Stimulated activated CD8-positive, alpha-beta memory T cell treated with anti-CD3 and anti-CD28 coated beads, Interleukin-4, amount 100 ng/mL, for 24 hours (primary cell): ENCODE measurements around the gene CYBA.
A peak's percentile ranks its signal among the peaks of the same experiment; 100 is the strongest.

ENCODE experiments used
- DNase-seq: peaks from one replicate; pipeline ENCODE4 v3.0.0-alpha.2; 2020; ENCODE audit warnings: low read depth

Gene CYBA

DNA sequence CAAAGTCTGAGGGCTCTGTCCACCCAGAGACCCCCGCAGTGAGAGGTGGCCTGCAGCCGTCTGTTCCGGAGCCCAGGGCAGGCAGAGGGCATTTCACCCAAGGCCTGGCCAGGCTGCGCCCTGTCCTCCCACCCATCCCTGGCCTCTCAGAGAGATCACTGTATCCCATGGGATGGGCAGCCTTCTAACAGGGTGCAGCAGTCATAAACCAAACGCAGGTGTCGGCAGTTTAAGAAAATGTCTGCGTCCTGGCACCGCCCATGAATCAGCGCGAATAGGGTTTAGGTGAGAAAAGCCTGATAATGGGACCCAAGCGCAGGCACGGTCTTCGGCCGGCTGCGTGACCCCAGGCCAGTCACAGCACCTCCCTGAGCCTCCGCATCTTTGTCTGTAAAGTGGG is 5.4 kb downstream of the CYBA start:
- DNase-seq = no peak

DNA sequence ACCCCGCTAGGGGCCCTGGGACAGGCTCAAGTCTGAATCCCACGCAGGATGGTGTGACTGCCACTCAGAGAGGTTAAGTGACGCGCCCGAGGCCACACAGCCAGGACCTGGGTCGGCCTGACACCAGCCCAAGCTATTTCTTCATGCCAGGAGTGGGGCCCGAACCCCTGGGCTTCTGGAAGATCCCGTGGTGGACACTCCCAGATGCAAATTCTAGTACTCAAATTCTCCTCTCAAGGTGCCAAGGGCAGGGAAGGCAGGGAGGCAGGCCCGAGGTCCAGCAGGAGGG is 7.3 kb downstream of the CYBA start:
- DNase-seq = no peak

DNA sequence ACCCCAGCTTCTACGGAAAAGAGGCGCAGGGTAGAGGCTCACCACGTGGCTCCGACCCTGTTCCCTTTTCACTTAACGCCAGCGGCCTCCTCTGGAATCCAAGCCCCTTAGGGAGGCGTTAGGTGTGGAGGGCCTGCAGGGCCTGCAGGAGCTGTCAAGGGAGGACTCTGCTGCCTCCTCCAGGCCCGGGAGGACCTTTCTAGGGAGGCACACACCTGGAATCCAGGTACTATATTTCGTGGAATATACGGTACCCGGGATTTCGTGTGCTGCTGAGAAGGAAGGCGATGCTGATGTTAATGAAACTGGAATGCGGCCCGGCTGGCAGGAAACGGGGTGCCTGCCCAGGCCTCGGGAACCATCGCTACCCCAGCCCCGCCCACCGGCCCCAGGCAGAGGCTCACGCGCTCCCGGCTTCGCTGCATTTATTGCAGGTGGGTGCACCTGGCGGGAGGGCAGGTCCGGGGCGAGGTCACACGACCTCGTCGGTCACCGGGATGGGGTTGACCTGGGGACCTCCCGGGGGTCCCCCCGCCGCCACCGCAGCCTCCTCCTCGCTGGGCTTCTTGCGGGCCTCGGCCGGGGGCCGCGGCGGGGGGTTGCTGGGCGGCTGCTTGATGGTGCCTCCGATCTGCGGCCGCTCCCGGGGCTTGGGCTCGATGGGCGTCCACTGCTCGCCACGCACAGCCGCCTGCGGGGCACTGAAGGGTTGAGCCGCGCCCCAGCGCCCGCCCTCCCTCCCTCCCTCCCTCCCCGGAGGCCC is 7.8 kb downstream of the CYBA start:
- DNase-seq = no peak

DNA sequence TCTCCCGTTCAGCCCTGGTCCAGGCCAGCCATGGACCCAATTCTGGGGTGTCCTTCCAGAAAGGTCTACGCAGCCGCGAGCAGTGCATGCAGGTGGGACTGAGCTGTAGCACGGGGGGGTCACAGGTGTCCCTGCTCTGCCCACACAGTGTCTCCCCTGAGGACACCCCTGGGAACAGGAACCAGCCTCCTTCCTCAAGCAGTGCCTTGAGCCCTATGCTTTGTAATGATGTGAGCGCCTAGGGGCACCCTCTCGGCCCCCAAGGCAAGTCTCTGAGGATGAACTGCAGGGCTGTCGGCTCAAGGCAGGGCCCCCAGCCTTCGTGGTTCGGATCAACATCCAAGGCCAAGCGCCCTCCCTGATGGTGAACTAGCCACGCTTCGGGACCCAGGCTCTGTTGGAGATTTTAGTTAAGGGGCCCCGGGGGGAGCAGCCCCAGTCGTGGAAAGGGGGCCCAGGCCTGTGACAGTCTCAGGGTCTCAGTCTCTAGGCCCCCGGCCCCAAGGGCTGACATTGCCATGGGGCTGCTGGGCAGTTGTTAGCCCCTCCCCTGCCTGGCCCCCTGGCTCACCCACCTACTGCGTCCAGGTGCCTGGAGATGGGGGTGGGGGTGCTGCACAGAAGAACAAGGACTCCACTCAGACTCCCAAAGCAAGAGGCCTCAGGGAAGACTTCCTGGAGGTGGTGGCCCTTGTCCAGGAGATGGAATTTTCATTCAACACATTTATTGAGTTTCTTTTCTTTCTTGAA is 10.2 kb downstream of the CYBA start:
- DNase-seq = no peak

DNA sequence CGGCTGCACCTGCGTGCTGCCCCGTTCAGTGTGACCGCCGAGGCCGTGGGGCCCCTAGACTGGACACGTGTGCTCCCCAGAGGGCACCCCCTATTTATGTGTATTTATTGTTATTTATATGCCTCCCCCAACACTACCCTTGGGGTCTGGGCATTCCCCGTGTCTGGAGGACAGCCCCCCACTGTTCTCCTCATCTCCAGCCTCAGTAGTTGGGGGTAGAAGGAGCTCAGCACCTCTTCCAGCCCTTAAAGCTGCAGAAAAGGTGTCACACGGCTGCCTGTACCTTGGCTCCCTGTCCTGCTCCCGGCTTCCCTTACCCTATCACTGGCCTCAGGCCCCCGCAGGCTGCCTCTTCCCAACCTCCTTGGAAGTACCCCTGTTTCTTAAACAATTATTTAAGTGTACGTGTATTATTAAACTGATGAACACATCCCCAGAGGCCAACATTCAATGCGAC is 10.8 kb downstream of the CYBA start:
- DNase-seq = no peak

DNA sequence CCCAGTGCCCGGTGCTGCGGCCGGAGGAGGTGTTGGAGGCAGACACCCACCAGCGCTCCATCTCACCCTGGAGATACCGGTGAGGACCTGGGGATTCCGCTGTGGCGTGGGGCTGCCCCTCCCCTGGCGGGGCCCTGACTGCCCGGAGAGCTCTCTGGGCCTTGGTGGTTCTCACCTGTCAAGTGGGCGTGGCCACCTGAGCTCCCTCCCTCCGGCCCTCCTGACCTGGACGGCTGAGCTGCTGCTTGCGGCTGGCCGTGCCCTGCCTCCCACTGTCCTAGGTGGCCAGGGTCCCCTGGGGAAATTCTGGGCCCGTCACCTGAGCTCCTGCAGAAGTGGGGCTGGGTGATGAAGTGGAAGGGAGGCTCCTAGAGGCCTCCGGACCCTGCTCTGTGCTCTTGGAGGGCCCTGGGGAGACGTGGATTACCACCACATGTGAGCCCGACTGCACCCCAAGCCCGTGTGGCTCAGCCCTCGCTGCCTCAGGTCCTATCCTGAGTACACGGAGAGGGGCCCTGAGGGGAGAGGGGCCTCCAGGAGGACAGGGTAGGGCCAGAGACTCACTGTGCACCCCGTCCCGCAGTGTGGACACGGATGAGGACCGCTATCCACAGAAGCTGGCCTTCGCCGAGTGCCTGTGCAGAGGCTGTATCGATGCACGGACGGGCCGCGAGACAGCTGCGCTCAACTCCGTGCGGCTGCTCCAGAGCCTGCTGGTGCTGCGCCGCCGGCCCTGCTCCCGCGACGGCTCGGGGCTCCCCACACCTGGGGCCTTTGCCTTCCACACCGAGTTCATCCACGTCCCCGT is 11.4 kb downstream of the CYBA start:
- no peak for DNase-seq

DNA sequence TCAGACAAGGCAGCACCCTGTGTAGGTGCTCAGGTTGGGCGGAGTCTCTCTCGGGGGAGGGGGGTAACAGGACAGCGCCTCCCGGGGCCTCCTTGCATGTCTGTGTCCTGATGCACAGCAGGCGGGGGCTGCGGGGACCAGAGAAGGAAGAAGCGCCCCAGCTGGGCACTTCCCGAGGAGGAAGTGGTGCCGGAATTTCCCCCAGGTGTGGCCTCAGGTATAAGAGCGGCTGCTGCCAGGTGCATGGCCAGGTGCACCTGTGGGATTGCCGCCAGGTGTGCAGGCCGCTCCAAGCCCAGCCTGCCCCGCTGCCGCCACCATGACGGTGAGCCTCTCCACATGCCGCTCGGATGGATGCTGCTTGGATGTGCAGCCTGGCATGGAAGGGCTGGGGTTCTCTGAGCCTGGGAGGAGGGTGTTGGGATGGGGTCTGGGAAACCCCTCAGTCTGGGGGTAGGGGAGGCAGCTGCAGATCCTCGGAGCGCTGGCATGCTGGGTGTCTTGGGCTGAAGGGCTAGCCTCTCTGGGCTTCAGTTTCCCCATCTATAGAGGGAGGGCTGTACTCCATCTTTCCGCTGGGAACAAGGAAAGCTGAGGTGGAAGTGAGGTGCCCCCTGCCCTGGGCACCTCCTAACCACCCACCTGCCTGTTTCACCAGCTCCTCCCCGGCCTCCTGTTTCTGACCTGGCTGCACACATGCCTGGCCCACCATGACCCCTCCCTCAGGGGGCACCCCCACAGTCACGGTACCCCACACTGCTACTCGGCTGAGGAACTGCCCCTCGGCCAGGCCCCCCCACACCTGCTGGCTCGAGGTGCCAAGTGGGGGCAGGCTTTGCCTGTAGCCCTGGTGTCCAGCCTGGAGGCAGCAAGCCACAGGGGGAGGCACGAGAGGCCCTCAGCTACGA is 12.3 kb downstream of the CYBA start, which contains the start of gene IL17C:
Gene IL17C (plus strand): TSS at position 250 of the 908 bp plus-strand sequence. CDS start 70 bp downstream, at position 320.
- no peak for DNase-seq

DNA sequence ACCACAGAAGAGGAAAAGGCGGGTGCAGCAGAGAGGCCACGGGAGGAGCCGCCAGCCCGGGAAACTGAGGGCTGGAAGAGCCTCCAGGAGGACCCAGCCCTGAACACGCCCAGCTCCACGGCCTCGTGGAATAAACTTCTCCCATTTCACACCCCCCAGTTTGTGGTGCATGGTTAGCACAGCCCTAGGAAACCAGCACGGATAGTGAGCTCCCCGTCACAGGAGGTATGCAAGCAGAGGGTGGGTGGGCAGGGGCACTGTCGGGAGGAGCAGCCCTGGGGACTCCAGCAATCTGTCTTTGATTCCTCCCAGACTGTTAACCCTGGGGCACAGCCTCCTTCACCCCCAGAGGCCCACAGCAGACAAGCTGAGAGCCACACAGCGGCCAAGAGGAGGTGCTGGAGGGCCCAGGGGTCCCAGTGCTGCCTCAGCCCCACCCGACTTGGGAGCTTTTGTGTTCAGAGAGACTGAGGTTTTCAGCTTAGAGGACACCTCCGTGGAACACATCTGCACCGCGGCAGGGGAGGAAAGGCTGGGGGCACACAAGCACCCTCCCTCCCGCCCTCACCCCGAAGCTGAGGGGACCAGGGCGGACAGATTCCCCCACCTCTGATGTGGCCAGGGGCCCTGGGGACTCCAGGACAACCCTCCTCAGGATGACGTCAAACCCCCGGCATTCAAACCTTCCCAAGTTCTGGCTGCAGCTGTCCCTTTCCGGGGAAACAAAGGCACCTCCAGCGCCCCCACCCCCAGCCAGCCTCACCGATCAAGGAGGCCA is 14.2 kb downstream of the CYBA start:
- no peak for DNase-seq

DNA sequence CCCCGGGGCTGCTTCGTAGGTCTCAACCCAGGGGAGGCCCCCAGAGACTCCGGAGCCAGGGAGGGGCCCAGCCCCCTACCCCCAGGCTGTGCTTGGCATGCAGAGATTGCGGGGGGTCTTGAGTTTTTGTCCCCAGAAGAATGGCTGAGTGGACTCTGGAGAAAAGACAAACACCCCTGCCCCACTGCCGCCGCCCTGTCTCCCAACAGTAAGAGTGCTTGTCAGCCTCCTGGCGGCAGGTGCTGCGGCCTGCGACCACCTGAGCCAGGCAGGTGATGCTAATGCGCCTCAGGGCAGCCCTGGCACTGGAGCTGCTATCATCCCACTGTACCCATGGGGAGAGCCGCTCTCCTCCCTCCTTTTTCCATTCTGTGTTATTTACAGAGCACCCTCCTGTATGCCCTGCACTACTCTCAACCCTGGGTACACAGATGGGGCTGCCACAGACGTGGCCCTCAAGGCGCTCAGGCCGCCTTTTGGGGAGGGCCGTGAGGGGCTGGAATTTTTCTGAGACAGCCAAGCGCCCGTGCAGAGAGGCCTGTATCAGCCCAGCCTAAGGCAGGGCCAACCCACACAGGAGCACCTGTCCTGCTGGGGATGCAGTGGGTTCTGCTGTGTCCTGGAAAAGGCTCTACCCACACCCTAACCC is 15.1 kb downstream of the CYBA start:
- no peak for DNase-seq

DNA sequence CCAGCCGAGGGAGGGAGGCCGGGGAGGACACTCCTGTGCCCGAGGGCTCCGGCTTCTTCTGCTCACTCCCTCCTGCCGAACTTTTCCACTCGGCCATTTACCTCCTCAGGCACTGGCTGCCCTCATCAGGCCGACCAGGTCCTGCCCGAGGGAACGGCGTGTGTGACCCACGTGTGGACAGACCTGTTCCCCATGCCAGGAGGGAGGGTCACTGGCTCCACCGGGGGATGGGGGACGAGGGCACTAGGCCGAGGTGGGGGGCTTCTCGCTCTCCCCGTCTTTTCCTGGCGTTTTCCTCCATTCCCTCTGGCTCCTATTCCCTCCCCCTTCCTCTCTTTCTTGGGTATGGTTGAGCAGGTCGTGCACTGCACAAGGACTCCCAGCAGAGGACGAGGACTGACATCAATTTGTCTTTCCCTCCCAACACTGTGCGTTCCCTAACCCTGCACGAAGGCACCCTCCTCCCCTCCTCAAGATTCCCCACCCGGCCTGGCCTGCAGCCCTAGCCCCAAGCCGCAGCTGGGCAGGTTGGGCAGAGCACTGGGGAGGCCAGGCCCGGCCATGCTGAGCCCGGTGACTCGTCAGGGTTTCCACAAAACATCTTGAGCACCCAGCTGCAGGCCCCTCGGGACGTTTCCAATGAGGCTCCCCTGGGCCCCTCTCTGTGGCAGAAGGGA is 15.7 kb downstream of the CYBA start:
- DNase-seq = no peak

DNA sequence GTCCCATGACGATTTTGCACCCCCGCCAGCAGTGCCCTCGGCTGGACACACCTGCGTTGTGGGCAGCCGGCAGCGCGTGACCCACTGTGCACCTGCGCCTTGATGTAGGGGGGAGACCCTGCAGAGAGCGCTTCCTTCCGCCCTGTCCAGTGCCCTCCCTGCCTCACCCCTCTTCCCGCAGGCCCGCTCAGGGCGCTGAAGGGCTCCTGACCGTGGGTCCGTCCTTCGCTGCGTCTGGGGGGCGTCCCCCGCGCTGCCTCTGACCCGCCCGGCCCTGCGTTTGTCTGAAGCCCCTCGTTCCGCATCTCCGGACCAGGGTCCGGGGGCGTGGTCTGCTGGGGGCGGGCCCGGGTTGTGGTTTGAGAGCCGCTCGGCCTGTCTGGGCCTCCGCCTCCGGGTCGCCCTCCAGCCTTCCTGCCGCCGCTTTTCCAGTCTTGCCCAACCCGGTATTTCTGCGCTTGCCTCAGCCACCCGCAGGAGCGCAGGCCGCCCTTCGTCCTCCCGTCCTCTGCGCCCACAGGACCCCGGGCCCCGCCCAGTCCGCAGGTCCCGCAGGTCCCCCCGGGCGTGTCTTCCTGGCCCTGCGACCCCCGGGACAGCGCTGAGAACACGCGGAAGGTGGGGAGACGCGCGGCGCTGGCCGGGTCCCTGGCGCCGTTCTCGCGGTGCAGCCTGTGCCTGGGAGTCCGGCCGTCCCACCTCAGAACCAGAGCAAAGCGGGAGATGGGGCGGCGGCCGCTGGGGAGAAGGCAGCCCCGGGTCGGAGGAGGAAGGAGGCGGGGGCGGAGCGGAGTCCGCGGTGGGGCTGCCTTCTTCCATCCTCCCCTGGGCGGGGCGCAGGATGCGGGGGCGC is 16.5 kb downstream of the CYBA start:
- peak; percentile 55 for DNase-seq

DNA sequence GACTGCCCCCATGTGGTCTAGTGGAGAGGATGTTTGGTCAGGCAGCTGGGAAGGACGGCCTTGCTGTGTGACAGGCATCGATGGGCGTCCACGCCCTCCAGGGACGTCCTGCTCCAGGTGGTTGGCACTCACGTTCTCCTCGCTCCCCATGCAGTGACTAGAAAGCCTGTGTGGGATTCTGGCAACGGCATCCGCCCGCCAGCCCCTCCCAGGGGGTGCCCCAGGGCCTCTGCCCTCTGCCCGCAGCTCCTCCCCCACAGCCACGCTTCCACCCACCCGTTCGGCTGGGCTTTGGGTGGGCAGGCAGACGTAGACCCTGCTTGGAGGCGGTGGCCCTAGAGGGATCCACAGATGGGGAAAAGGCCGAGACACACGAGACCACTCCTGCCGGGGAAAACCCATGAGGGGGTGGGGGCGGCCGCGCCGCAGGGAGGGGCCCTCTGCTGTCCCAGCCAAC is 17.1 kb downstream of the CYBA start:
- DNase-seq = peak; percentile 52

DNA sequence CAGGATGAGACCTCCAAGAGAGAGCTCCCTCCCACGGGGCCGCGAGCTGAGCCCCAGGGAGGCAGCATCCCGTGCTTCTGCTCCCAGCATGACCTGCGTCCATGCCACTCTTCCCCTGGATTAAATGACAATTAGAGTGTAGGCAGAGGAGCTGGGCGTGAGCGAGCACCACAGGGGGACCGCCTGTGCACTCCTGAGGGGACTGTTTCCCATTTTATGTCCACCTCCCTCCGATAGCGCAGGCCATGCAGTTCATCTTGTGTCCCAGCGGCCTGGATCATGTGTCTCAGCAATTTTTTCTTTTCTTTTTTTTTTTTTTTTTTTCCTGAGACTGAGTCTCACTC is 18.3 kb downstream of the CYBA start:
- DNase-seq = no peak

DNA sequence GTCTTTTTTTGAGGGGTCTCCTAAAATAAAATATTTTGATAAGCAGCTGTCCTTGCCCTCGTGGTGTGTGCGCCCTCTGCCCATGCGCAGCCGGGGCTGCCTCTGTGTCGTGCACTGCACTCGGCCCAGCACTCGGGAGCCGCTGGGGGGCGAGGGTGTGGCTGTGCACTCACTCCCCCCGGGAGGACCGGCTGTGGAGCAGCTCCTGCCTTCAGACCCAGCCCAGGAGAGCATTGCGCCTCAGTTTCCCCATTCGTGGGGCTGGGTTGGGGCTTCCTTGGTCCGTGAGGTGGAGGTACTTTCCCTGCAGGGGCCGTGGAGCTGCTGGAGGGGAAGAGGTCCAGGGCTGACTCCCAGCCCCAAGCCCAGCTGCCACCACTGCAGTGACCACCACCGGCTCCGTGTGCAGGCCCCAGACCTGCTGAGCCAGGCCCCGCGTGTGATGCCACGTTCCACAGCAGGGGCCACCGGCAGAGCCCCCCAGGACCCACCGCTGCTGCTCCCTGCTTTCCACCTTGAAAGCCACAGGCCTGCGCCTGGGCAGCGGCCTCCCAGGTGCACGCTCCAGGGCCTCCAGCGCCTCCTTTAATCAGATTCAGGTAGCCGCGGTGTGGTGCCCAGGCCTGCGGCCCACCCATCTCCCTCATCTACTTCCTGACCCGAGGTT is 18.8 kb downstream of the CYBA start:
- DNase-seq = no peak

DNA sequence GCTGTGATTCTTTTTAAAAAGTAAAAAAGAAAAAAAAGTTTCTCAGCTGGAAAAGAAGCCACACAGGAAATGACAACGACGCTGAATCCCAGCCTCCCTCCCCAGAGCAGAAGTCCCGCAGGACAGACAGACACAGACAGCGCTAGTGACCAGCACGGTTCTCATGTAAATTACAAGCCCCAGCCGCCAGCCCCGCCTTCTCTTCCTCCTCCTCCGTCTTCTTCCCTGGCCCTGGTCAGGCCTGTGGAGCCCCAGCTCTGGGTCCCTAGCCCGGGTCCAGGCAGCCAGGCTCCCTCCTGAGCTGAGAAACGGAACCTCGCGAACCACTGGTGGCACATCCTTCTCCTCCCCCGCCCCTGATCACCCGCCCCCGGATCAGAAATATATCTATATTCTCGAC is 19.5 kb downstream of the CYBA start:
- DNase-seq = no peak

DNA sequence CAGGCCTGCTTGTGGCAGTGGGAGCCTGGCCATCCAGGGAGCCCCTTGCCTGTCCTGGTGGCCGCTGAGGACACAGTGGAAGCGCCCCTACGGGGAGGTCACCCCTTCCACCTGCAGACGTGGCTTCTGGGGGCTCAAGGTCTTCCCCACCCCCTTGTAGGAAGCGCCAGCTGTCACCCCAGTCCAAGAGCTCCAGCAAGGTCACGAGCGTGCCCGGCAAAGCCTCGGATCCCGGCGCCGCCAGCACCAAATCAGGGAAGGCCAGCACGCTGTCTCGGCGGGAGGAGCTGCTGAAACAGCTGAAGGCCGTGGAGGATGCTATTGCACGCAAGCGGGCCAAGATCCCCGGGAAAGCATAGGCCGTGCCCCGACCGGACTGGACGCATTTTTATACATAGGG is 19.9 kb downstream of the CYBA start:
- DNase-seq = no peak

DNA sequence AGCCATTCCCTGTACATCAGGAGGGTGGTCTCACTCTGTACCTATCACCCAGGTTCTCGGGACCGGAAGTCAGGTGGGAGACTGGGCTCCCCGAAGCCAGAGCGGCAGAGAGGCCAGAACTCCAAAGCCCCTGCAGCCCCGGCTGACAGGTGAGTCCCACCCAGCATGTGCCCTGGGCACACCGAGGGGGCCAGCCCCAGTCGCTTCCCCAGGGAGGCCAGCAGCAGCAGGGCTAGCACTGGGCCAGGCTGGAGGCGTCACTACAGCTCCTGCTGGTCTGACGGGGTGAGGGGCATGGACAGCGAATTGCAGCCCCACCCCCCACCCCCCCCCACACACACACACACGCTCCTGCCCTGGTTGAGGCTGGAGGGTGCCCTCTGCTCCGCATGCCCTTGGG is 20.4 kb downstream of the CYBA start:
- DNase-seq = no peak

DNA sequence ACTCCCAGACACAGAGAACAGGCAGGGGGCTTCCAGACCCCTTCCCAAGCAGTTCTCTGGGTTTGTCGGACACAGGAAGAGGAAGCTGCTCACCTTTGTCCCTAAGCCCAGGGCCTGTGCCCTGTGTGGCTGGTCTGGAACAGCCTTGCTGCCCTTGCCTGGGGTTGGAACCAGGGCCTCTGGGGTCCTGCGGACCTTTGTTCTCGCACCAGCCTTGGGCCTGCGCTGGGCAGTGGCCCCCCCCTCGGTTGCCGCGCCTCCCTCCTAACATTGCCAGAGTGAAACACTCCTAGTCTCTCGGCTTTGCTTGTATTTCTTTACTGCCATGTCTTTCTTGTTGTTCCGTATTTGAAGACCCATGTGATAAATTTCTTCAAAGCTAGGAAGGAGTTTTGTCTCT is 21.0 kb downstream of the CYBA start:
- DNase-seq = no peak
